ENCODE results near the gene RAB17. TPM values are rescaled to one million over a fixed set of nuclear protein-coding genes. Genes with fewer than 3 reads are reported as not detected.

Gene RAB17
- total RNA-seq, 2 experiments from 2014 or later: 0.14 to 0.69 TPM

GRCh38 chr2:237583385-237584295, 6.9 kb downstream of the RAB17 start:
- H3K27ac Mint-ChIP-seq: no peak overlapping the region
- POLR2A ChIA-PET: no interaction called here
- ATAC-seq: no peak

DNA sequence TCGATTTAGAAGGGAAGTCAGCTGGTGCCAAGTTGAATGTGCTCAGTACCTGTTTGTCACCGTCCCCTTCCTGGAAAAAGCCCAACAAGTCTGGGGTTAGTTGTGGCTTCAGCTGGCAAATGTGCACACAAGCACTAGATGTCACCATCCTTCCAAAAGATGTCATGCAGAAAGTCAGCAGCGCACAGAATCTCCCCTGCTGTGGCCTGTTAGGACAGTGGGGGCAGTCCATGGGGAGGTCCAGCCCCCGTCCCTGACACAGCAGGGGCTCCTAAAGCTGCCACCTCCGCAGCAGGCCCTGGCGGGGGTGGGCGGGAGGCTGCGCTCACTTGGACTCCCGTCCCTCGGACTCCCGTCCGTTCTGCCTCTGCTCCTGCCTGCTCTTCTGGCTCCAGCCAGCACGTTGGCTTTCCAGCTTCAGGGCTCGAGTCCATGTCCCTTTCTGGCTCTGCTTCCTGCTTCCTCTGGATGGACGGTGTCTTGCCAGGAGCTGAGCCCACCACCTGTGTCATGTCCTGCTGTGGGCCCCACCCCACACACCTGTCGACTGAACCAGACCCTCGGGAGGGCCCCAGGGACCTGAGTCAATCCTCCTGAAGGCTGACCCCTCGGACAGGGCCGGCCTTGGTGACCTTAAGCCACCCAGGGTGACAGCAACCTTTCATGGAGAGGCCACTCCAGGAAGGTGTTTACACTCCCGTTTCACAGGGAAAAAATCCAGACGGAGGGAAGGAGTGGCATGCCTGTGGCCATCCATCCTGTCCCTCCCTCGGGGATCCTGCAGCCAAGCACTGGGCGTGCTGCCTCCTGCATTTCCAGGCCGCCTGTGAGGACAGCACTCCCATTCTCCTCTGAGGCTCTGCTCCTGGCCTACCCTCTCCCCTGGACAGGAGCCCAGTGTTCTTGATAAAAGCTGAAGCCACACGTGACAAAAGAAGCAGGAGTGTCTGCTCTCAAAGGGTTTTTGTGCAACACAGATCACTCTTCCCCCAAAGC, 8.5 kb downstream of the RAB17 start:
- Mint-ChIP-seq H3K4me1 (ENCODE audit: low read depth) (peaks cover 8% of the 10 kb centered on the region), H3K36me3 (ENCODE audit: low read depth) (no peaks in the 10 kb centered on the region), H3K27ac (peak overlapping the region; percentile 79), H3K27me3 (no peaks in the 10 kb centered on the region), H3K9me3 (no peaks in the 10 kb centered on the region), H3K4me3 (no peak overlapping the region)
- POLR2A ChIA-PET: interaction anchor here (0.7 to 1.8 kb wide), 8 partner anchors 10 to 149 kb away, joined by 3 to 9 read pairs (median 4); no protein-coding TSS in a partner anchor
- TF ChIP-seq, protein P1, sequence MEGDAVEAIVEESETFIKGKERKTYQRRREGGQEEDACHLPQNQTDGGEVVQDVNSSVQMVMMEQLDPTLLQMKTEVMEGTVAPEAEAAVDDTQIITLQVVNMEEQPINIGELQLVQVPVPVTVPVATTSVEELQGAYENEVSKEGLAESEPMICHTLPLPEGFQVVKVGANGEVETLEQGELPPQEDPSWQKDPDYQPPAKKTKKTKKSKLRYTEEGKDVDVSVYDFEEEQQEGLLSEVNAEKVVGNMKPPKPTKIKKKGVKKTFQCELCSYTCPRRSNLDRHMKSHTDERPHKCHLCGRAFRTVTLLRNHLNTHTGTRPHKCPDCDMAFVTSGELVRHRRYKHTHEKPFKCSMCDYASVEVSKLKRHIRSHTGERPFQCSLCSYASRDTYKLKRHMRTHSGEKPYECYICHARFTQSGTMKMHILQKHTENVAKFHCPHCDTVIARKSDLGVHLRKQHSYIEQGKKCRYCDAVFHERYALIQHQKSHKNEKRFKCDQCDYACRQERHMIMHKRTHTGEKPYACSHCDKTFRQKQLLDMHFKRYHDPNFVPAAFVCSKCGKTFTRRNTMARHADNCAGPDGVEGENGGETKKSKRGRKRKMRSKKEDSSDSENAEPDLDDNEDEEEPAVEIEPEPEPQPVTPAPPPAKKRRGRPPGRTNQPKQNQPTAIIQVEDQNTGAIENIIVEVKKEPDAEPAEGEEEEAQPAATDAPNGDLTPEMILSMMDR (IDR thresholded peaks at IDR 0.05): peak; percentile 67
- CTCF ChIA-PET: interaction anchor here (0.5 to 7.6 kb wide), 39 partner anchors 9 to 225 kb away, joined by 3 to 79 read pairs (median 4); no protein-coding TSS in a partner anchor
- intact Hi-C loops (cut with micrococcal nuclease): loop anchor here (10.0 kb wide), 1 partner anchor 163 kb away; no protein-coding TSS in a partner anchor
- peak; percentile 98 for ATAC-seq
- DNase-seq: peak; percentile 89

More at GRCh38 chr2:237583385-237584295, 6.9 kb downstream of the RAB17 start:
- DNase-seq: no peak
- no peaks in the 10 kb centered on the region for H3K36me3 Mint-ChIP-seq (ENCODE audit: low read depth)
- CTCF ChIA-PET: interaction anchor here (1.0 to 7.6 kb wide), 4 partner anchors 11 to 163 kb away, joined by 4 to 79 read pairs (median 20); no protein-coding TSS in a partner anchor
- H3K4me3 Mint-ChIP-seq: no peak overlapping the region
- no peaks in the 10 kb centered on the region for H3K9me3 Mint-ChIP-seq
- peaks cover 8% of the 10 kb centered on the region for H3K4me1 Mint-ChIP-seq (ENCODE audit: low read depth)
- intact Hi-C loops (cut with micrococcal nuclease): loop anchor here (10.0 kb wide), 1 partner anchor 161 kb away; no protein-coding TSS in a partner anchor
- no peaks in the 10 kb centered on the region for H3K27me3 Mint-ChIP-seq
- TF ChIP-seq, protein P1 (IDR thresholded peaks at IDR 0.05): no peak

DNA sequence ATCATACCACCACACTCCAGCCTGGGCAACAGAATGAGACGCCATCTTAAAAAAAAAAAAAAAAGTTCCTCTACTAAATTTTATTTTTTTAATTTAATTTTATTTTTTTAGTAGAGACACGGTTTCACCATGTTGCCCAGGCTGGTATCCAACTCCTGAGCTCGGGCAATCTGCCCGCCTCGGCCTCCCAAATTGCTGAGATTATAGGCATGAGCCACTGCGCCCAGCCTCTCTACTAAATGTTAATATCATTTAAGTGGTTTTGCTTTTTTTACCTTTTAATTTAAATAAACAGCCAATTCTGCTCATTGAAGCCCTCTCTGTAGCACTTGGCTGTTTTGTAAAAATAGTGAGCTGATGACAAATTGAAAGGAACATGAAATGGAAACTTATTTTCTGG, 9.2 kb downstream of the RAB17 start:
- H3K27ac Mint-ChIP-seq: peak overlapping the region; percentile 79
- ATAC-seq (peak; percentile 3), DNase-seq (no peak)
- ChIA-PET POLR2A (interaction anchor here (0.7 to 1.8 kb wide), 7 partner anchors 9 to 1814 kb away, joined by 3 to 9 read pairs (median 4); no protein-coding TSS in a partner anchor), CTCF (interaction anchor here (0.6 to 7.6 kb wide), 37 partner anchors 9 to 196 kb away, joined by 3 to 79 read pairs (median 4); no protein-coding TSS in a partner anchor)
- no peak overlapping the region for H3K4me3 Mint-ChIP-seq
- no peaks in the 10 kb centered on the region for H3K36me3 Mint-ChIP-seq (ENCODE audit: low read depth)
- TF ChIP-seq, protein P1 (IDR thresholded peaks at IDR 0.05): no peak
- no peaks in the 10 kb centered on the region for H3K27me3 Mint-ChIP-seq
- peaks cover 8% of the 10 kb centered on the region for H3K4me1 Mint-ChIP-seq (ENCODE audit: low read depth)
- intact Hi-C loops (cut with micrococcal nuclease): loop anchor here (10.0 kb wide), 1 partner anchor 163 kb away; no protein-coding TSS in a partner anchor
- H3K9me3 Mint-ChIP-seq: no peaks in the 10 kb centered on the region

GRCh38 chr2:237577956-237578870, 12.3 kb downstream of the RAB17 start:
- TF ChIP-seq, protein P1 (IDR thresholded peaks at IDR 0.05): no peak
- intact Hi-C loops (cut with micrococcal nuclease): loop anchor here (5.0 kb wide), 1 partner anchor 426 kb away; no protein-coding TSS in a partner anchor
- Mint-ChIP-seq H3K4me1 (ENCODE audit: low read depth) (peaks cover 8% of the 10 kb centered on the region), H3K9me3 (no peaks in the 10 kb centered on the region), H3K4me3 (no peak overlapping the region), H3K36me3 (ENCODE audit: low read depth) (no peaks in the 10 kb centered on the region), H3K27ac (no peak overlapping the region), H3K27me3 (no peaks in the 10 kb centered on the region)
- POLR2A ChIA-PET: no interaction called here
- DNase-seq (no peak), ATAC-seq (no peak)
- CTCF ChIA-PET: interaction anchor here (1.1 kb wide), 1 partner anchor 66 kb away, joined by 6 read pairs; no protein-coding TSS in a partner anchor
